Stomach (tissue), 4 donors: ENCODE results near the gene RASL10B.

Experiments used
- POLR2A ChIP-seq, 4 donors: fragments of 450-650 bp; IDR thresholded peaks; one replicate each; pipeline ENCODE4 v1.6.1; 2016; ENCODE audit warnings: antibody characterized with exemption in 4 of 4, control low read depth in 2 of 4, mild to moderate bottlenecking in 1 of 4, moderate library complexity in 1 of 4
- POLR2AphosphoS5 ChIP-seq, 3 donors: sonication (generic); formaldehyde crosslinking; IDR thresholded peaks; one replicate each; pipeline ENCODE4 v1.6.1; 2016; ENCODE audit warnings: antibody characterized with exemption in 3 of 3
- TF ChIP-seq, protein P1 (sequence below), 7 experiments: fragments of 450-650 bp in 4 of 7; fragments of 200-600 bp in 3 of 7; sonication (generic) in 3 of 7; IDR thresholded peaks; one replicate each; pipeline ENCODE4 v1.5.1; 2016 to 2019; ENCODE audit warnings: antibody characterized with exemption in 7 of 7, control low read depth in 2 of 7, mild to moderate bottlenecking in 1 of 7

- TF ChIP-seq, protein P1, sequence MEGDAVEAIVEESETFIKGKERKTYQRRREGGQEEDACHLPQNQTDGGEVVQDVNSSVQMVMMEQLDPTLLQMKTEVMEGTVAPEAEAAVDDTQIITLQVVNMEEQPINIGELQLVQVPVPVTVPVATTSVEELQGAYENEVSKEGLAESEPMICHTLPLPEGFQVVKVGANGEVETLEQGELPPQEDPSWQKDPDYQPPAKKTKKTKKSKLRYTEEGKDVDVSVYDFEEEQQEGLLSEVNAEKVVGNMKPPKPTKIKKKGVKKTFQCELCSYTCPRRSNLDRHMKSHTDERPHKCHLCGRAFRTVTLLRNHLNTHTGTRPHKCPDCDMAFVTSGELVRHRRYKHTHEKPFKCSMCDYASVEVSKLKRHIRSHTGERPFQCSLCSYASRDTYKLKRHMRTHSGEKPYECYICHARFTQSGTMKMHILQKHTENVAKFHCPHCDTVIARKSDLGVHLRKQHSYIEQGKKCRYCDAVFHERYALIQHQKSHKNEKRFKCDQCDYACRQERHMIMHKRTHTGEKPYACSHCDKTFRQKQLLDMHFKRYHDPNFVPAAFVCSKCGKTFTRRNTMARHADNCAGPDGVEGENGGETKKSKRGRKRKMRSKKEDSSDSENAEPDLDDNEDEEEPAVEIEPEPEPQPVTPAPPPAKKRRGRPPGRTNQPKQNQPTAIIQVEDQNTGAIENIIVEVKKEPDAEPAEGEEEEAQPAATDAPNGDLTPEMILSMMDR (IDR thresholded peaks at IDR 0.05) = no peak
- TF ChIP-seq POLR2A (IDR thresholded peaks at IDR 0.05) = no peak
- peak in 1 of 3 donors; percentile 8 for TF ChIP-seq POLR2AphosphoS5 (IDR thresholded peaks at IDR 0.05)
Observed at GRCh38 chr17:35752471-35752870, 21.0 kb downstream of the RASL10B start.
